ENCODE results near the gene MAPK12. TPM values are rescaled to one million over a fixed set of nuclear protein-coding genes. Genes with fewer than 3 reads are reported as not detected.

MAPK12 gene
- total RNA-seq, 1 experiment from 2014 or later: 86.7 TPM

- H3K9me3 ChIP-seq (ENCODE audit: control insufficient read depth in 1 of 2, insufficient read depth in 1 of 2, low read depth in 1 of 2, low read length in 2 of 2): no peaks in the 10 kb centered on the region
- H2AFZ ChIP-seq (ENCODE audit: low read depth, low read length, poor library complexity, severe bottlenecking): no peak overlapping the region
- CTCF ChIA-PET: no interaction called here
- no peaks in the 10 kb centered on the region for H3K79me2 ChIP-seq (ENCODE audit: insufficient read depth, low read length)
- no peak overlapping the region for H3K27ac ChIP-seq (ENCODE audit: low read depth, low read length)
- POLR2A ChIA-PET: no interaction called here
- TF ChIP-seq EZH2phosphoT487 (IDR thresholded peaks at IDR 0.05; ENCODE audit: borderline replicate concordance) (no peak), YY1 (IDR thresholded peaks at IDR 0.05; ENCODE audit: extremely low read depth, insufficient replicate concordance, low read depth, low read length) (no peak), SP1 (IDR thresholded peaks at IDR 0.05; ENCODE audit: low read depth) (no peak), ZFX (IDR thresholded peaks at IDR 0.05) (no peak), SIN3A (IDR thresholded peaks at IDR 0.05; ENCODE audit: low read depth) (no peak), CEBPB (IDR thresholded peaks at IDR 0.05; ENCODE audit: low read depth) (no peak), MAX (IDR thresholded peaks at IDR 0.05) (no peak), CTCF (IDR thresholded peaks at IDR 0.05 in 2 of 3, conservative IDR thresholded peaks at IDR 0.05 in 1 of 3; ENCODE audit: borderline replicate concordance in 1 of 3, insufficient read depth in 1 of 3, low read depth in 2 of 3, low read length in 2 of 3) (no peak), POLR2AphosphoS5 (IDR thresholded peaks at IDR 0.05; ENCODE audit: low read depth, low read length) (no peak), JUND (IDR thresholded peaks at IDR 0.05) (no peak), TCF7L2 (IDR thresholded peaks at IDR 0.05; ENCODE audit: borderline replicate concordance, extremely low read depth, insufficient read depth, insufficient read length) (no peak)
- no peak overlapping the region for H3K4me3 ChIP-seq (replicated peaks in 1 of 2; ENCODE audit: low read depth in 1 of 2, low read length in 2 of 2)
- H3K9ac ChIP-seq (ENCODE audit: low read length): no peak overlapping the region
- no TSS peak for BruUV-seq (replicated peaks)
- H3K4me2 ChIP-seq (ENCODE audit: low read length): no peak overlapping the region
- peaks cover 0 to 8% of the 10 kb centered on the region in 2 experiments; a peak in 3 of 4 replicates for H3K4me1 ChIP-seq (ENCODE audit: control insufficient read depth in 1 of 2, insufficient read depth in 2 of 2, low read length in 2 of 2)
- DNase-seq (ENCODE audit: low read depth, low spot score): no peak
- no peak for ATAC-seq
- no peaks in the 10 kb centered on the region for H4K20me1 ChIP-seq (ENCODE audit: insufficient read depth)
- H3K9me2 ChIP-seq (ENCODE audit: insufficient read depth): no peaks in the 10 kb centered on the region
- H3K36me3 ChIP-seq (ENCODE audit: control insufficient read depth in 1 of 2, insufficient read depth in 2 of 2, low read length in 2 of 2): peaks cover 17 to 36% of the 10 kb centered on the region in 2 experiments; a peak in 3 of 4 replicates
- RAD21 ChIA-PET (ENCODE audit: low non-redundant PET in 1 of 2, low total read pairs in 2 of 2, uncharacterized antibody in 2 of 2, unreplicated experiment in 2 of 2): no interaction called here
- intact Hi-C loops (cut with micrococcal nuclease): no loop called here
- no peaks in the 10 kb centered on the region for H3K27me3 ChIP-seq (ENCODE audit: insufficient read depth, low read length)
Observed at GRCh38 chr22:50224071-50224470, 37.4 kb downstream of the MAPK12 start.
